Kidney capillary endothelial cell (primary cell): Measurements from ENCODE around the gene TMEM26.

ENCODE experiments used
- DNase-seq: peaks from one replicate; pipeline ENCODE4 v3.0.0-alpha.2; 2018; ENCODE audit warnings: low spot score

Gene TMEM26

DNA sequence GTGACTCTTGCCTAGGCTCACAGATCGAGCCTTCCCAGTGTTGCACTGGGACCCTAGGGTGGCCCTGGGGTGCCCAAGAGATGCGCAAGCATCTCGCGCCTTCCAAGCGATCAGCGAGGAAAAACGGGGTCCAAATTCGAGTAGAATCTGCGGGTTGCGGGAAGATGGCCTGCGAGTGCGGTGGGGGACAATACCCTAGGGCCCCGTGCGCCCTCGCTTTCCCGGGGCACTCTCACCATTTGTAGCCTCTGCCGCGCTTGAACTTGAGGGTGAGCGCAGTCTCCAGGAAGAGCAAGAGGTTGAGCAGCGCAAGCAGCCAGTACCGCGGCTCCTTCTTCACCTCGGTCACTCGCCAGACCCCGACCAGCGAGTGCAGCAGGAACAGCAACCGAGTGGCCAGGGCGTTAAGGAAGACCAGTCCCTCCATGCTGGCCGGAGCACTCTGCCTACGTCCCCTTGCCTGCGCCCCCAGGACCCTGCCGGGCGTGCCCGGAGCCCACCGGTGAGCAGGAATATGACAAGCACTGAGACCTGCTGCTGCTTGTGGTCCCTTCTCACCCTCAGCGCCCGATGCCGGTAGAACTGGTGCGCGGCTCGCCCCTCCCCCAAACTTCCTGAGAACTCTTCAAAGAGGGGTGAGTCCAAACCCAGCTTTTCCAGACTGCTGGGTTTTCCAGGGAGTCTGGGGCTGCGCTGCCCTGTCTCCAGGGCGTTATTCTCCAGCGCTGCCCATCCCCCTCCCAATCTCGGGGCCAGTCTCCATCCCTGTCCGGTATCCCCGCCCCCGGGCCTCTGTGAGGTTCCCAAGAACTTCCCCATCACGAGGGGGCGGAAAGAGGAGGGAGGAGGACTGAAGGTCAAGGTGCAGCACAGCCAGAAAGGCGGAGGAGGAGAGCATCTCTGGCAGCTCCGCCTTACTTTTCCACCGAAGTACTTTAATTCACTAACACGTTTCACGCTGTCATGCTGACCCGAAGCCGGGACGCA, at the start of gene TMEM26:
Gene TMEM26, minus strand, starts transcription at position 727 of the 987 bp plus-strand sequence. Its CDS starts 300 bp downstream, at position 427.
- DNase-seq = peak; percentile 32

DNA sequence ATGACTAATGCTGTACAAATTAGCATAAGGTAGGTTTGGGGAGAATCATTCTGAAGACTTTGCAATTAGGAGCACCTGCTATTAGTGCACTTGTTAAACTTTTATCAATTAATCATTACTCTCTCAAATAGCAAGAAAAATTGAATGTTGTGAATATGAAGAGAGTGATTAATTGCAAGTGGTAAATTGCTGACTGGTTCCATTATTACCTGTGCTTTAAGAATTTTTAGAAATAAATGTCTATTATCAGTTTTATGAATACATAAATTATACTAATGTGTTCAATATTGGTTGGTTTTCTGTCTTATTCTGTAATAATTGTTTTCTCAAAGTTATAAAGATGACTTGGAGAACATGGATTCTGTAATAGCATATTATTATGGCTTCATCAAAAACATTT, 47.3 kb upstream of the TMEM26 start:
- no peak for DNase-seq

DNA sequence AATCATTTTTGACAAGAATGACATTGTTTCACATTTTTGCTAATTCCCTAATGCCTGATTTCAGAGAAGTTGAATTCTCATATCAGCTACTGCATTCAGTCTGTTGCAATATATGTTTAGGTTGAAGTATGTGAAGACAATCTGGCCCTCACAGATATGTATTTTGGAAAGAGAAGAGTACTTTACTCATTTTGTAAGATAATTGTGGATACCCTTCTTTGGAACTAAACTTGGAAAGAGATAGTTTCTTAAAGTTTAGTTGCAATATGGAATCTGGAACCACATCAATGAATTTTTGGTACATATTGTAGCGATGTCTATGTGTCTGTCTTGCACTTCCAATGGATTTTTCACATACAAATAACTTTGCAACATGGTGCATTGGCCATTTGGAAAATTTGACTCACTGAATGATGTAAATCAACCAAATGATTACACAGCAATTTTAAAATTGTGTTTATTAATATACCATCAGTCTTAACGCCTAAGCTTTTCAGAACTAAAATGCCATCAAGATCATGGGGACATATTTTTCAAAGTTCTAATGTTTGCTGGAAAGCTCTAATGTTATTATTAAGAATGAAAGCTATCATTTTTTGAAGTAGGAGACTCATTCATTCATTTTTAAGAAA, 39.3 kb upstream of the TMEM26 start:
- no peak for DNase-seq

DNA sequence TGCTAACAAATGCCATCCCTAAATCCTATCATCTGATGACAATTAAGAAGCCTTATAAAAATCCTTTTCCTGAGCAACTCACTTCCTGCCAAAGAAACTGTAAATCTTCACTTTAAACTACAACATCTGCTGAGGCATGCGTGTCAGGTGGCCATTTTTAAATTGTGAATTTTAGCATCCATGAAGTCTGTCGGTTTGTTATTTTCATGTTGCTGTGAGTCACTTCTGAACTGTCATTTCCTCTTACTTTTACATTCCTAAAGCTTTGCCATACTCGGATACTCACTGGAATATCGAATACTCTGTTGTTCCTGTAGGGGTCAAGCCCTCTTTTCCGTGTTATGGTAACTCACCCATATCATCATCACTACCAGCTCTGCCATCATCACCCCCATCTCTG, 34.3 kb upstream of the TMEM26 start:
- peak; percentile 87 for DNase-seq

DNA sequence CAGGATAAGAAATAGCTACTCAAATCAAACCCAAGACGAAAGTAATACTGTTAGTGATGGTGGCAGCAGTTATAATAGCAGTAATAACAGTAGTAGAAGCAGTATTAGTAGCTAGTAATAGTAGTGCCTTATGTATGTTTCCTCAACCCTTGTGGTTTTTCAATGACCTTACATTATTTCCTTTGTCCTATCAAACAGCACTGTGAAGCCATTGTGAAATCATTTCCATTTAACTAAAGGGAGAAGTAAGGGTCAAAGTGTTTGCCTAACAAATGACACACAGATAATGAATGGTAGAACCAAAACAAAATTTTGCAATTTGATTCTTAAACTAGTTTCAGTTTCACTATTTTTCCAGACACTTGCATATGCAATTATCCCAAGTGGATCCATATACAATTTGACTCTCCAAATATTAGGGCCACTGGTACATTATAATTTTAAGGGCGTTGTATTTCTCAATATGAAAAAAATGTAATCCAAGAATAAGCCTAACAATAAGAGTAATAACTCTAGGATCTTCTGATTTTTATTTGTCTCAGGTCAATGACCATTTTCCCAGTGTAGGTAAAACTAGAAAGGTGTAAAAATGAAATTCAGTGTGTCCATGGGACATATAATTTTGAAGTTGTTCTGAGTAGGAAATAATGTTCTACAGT, 33.7 kb upstream of the TMEM26 start:
- no peak for DNase-seq

DNA sequence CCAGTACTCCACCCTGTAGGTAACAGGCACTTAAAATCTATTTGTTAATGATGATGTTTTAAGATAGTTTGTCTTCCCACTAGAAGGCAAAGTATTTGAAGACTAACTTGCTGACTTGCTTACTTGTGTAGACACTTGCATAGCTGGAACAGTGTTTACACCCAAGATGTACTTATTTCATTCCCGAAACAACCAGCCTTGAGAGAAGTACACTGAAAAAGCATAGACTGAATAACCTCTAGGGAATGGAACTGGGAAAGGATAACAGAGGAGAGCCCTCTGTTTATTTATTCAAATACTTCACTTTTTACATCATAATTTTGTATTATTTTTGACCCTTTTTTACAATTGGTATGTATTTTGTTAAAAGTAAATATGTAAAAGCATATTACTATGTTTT, 33.1 kb upstream of the TMEM26 start:
- DNase-seq = no peak

DNA sequence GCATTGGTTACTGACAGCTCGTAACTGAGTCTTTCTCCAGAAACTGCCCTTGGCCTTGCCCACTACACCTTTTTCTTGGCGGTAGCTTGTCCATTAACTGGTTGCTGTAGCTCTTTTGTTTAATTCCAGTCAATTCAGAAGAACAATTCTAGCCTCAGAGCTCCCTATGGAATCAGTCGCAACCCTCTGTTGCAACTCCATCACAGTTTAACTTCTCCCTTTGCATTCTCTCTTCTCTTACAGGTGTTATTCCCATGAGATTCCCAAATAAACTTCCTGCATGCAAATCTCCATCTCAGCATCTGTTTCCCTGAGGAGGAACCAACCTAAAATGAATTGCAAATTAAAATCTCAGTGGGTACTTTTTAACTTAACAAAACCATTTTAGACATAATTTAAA, 28.4 kb upstream of the TMEM26 start:
- no peak for DNase-seq

DNA sequence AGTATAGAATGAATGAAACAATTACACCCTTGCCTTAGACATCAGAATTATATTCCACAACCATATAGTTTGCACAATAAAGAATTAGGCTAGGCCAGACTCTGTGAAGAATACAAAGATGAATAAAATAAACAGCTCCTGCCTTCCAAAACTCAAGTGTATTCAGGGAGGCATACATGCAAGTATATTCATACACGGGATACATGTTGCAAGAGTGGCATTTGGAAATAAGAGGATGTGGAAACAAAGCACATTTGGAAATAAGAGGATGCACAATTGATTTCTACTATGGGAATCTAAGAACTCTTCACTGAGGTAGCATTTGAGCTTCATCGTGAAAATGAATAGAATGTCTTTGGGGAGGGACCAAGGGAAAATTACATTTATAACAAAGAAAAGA, 27.0 kb upstream of the TMEM26 start:
- DNase-seq = no peak

DNA sequence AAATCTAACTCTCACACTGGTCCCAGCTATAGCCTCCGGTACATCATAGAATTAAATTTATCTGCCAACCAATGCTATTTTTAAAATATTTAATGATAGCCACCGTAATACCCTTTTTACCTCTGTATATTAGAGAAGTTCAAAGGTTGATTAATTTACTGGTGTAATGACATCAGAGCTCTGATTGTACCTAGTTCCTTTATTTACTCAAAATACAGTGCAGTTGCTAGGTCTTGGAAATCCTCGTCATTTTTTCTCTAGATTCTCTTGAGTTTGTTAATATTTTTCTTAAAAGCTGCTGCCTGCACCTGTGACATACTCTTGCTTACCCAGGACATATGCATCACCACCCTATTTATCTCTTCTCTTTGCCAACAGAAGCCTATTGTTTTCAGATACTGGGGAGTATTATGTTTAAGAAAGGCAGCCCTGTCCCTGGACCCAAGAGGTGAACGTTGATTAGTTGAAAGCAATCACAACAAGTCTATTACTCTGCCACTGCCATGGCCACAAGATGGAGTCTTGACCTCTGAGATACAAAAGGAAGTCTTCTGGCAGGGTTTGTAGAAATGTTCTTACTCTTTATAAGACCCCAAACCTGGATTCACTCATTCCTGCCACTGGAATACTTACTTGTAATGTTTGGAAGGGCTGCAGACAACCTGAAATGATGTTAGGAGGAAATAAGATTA, 25.6 kb upstream of the TMEM26 start:
- DNase-seq = no peak

DNA sequence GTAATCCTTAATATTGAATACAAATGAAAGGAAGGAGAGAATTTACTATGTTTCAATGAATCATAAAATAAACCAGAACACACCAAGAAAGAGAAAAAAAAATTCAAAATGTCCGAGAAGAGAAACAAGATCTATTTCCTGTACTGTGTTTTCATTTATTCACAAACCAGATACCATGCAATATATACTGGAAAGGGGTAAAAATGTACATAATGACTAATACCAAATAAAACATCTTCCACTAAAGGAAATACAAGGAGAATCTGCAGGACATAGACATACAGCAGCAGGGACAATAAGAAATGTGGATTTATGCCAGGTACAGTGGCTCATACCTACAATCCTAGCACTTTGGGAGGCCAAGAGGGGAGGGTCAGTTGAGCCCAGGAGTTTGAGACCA, 24.3 kb upstream of the TMEM26 start:
- DNase-seq = no peak

DNA sequence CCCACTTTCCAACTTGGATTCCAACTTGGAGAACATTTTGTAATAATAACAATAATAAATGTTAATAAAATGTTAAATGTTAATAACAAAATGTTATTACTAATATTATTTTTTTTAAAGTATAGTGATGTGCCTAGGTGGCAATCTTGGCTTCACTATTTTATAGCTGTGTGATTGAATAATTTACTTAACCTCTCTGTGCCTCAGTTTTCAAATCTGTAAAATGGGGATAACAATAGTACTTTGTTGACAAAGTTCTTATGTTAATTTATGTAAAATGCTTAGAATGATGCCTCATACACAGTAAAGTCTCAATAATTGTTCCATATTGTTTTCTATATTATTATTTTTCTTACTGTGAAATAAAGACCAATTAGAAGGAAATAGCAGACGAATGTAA, 23.3 kb upstream of the TMEM26 start:
- no peak for DNase-seq

DNA sequence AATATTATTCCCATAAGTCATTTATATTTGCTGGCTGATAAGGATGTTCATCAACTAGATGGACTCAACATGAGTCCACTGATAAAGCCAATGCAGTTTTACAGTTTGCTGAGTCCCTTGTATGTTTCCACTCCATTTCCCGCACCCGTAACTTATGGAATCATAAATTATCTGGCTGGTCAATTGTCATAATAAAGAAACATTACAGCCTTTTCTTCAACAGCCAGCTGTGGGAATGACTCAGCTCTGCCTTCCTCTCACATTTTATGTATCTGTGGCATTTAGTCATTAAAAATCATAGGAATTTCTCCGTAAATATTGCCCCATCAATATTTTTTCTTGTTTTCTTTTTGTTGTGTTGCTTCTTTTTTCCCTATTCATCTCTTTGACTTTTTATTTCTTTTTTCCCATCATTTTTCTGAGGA, 22.3 kb upstream of the TMEM26 start:
- DNase-seq = peak; percentile 61

DNA sequence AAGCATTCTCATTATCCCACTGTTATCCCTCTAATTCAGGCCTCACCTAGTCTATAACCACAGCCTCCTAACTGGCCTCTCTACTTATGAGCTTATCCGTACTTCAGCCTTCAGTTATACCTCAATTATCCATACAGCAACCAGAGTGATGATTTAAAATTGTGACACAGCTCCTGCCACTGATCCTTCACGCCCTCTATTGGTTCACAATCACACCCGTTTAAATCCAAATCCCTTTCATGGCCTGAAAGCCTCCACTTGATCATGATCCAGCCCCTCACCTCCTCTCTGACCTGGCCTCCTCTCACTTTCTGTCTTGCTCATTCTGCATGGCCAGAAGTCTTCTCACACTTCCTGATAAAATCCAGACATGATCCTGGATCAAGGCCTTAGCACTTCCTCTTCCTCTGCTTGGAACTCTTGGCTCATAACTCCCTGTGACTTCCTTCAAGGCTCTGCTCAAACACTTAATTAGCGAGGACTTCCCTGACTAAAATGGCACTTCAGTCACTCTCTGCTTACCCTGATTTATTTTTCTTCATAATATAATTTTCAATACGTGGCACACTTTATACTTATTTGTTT, 19.0 kb upstream of the TMEM26 start:
- DNase-seq = no peak

DNA sequence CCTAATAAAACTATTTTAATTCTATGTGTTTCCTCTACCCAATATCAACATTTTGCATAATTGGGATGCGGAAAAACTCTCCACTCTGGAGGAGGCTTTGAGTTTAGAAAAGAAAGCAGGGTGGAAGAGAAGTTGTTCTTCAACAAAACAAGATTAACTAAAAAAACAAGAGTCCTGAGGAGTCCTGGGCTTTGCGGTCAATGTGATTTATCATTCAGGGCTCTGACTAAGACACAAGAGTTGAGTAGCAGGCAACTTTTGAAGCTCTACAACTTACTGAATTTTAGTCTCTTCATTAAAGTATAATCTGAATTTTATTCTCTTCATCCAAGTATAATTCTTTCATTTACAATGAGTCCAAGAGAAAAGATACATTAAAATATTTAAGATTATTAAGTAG, 18.3 kb upstream of the TMEM26 start:
- DNase-seq = no peak

DNA sequence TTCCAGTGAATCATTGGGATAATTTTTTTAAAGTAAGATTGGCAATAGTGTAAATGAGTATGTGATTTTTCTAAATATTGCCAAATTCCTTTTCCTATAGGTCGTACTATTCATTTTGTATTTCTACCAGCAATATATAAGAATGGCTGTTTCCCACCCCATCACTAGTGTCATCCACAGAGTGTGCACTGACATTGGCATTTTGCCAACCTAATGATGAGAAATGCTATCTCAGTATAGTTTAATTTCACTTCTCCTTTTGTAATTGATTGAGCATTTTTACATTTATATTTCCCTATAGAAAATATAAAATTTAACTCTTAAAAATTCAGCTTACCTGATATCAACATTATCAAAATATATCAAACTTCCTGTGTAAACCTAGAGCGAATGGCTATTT, 17.6 kb upstream of the TMEM26 start:
- DNase-seq = no peak

DNA sequence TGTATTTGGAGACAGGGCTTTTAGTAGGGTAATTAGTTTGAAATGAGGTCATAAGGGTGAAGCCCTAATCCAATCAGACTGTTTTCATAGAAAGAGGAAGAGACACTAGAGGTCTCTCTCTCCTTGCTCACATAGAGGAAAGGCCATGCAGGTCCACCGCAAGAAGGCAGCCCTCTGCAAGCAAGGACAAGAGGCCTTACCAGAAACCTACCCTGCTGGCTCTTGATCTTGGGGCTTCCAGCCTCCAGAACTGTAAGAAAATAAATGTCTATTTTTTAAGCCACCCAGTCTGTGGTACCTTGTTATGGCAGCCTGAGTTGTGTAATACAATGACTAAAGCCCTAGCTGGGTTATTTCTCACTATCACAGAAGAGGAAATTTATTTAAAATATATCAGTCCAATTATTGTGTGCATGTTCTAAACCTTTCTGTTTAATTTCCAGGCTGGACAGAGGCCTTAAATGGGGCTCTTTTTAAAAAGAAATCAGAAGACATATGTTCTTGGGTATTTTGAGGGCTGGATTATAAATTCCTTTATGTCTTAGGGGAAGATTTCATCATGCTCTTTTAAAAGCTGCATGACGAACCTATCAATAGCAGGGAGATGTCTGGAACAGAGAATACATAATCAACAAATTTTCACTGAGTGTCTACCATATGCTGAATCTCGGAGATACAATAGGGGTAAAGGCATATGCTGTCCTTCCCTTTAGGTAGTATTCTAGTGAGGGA, 12.9 kb upstream of the TMEM26 start:
- no peak for DNase-seq

DNA sequence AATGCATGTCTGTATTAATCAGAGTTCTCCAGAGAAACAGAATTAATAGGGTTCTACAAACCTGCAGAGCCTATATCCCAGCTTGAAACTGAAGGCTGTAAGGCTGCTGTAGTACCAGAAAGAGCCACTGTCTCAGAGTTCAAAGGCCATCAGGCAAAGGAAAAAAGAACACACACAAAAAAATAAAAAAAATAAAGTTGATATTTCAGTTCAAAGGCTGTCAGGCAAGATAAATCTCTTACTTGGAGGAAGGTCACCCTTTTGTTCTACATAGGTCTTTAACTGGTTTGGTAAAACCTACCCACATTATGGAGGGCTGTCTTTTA, 12.0 kb upstream of the TMEM26 start:
- no peak for DNase-seq

DNA sequence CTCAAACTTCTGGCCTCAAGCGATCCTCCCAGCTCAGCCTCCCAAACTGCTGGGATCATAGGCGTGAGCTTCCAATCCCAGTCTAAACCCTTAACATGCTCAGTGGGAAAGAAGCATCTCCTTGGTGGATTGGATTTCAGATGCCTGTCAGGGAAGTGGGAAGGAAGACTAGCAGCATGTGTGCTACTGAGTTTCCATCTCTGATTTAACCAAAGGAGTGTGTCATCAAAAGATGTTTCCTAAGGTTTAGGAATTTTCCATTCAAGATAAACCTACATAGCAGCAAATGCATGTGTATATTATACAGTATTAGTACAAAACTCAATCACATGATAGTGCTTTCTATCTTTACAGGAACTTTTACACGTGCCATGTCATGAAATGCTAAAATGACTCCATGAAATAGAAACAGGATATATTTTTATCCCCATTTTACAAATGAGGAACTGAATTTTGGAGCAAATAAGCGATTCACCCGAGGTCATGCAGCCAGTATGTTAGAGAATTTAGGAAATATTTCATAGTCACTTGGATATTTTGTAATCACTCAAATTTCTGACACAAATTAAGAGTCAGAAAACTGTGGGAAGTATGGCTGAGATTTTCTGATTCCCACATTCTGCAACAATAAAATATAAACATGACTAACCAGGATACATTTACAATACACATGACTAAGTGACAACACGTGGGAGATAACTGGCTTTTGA, 11.4 kb upstream of the TMEM26 start:
- peak; percentile 80 for DNase-seq

DNA sequence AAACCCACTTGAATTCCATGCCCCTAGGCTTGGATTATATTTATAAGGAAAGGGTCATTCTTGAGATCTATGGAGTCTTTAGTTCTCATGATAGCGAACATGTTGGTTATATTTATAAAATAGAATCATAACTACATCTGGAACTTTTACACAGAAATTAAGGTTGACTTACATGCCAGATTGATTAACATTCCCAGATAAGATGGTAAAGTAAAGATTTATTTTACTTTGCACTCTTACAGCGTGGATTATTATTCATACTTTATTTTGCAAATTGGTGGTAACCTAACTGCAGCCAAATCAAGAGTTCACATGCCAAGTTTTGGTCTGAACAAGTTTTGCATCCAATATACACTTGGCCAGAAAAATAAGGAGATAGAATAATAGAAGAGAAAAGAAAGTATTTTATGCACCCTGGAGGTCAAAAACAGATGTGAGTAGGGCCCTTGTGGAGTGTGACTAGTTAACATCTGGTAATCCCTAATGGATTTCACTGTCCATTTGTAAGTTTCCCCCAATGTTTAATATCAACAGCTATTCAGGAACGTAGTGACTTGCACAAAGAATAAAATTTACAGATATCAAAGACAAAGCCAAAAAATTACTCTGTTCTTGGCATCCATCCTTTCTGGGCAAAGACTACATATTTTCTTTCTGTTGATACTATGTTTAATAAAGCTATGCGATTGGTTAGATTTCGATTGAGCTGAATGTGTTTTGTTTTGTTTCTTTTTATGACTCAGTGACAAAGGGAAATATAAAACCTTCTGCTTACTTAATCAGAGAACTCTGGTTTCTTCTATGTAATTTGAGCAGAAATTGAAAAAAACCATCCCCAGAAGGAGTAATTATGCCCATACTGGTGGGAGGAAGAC, 10.1 kb upstream of the TMEM26 start:
- DNase-seq = no peak

DNA sequence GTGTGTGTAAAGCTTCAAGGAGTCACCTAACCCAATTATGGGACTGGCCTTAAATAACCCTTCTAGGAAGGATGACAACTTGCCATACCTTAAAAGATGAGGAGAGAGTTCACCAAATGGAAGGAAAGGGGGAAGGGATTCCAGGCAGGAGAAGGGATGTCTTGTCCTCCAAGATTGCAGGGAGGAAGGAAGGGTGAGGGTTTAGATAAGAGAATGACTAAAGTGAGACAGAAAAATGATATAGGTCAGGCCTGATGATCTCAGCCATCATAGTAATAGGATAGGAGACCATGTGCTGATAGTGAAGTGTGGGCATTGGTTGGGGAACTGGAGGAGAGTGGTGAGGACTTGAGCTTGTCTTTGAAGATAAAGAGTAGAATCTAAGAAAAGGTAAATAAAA, 7.7 kb upstream of the TMEM26 start:
- no peak for DNase-seq
